ENCODE data around the gene RTCA.
A peak's percentile ranks its signal among the peaks of the same experiment; 100 is the strongest.

Gene RTCA

DNA sequence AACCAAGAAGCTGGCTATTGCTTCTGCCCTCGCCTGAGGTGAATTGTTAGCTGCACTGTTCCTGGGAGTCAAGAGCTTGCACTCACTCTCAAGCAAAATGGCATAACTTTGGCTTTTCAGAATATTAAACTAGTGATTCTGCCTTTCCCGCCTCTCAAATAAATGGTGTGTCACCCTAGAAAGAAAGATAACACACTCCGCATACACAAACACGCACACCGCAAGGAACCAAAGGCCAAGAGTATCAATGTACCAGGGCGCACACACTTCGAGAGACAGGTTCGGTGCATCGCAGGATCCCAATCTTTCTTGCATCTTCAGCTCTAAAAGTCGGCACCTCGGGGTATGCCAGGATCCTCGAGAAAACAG lies 470 bp upstream of the RTCA start:
- Histone ChIP-seq H3K27me3 (ENCODE audit: insufficient read depth, poor library complexity, severe bottlenecking) (no peaks in the 10 kb centered on the region), H3K4me3 (replicated peaks; ENCODE audit: insufficient read depth, low read length) (peak overlapping the region; percentile 94), H3K27ac (replicated peaks) (peak overlapping the region; percentile 96)
- no peak for TF ChIP-seq SPI1 (IDR thresholded peaks at IDR 0.05; ENCODE audit: borderline replicate concordance, low read depth)
- TF ChIP-seq, protein P1, sequence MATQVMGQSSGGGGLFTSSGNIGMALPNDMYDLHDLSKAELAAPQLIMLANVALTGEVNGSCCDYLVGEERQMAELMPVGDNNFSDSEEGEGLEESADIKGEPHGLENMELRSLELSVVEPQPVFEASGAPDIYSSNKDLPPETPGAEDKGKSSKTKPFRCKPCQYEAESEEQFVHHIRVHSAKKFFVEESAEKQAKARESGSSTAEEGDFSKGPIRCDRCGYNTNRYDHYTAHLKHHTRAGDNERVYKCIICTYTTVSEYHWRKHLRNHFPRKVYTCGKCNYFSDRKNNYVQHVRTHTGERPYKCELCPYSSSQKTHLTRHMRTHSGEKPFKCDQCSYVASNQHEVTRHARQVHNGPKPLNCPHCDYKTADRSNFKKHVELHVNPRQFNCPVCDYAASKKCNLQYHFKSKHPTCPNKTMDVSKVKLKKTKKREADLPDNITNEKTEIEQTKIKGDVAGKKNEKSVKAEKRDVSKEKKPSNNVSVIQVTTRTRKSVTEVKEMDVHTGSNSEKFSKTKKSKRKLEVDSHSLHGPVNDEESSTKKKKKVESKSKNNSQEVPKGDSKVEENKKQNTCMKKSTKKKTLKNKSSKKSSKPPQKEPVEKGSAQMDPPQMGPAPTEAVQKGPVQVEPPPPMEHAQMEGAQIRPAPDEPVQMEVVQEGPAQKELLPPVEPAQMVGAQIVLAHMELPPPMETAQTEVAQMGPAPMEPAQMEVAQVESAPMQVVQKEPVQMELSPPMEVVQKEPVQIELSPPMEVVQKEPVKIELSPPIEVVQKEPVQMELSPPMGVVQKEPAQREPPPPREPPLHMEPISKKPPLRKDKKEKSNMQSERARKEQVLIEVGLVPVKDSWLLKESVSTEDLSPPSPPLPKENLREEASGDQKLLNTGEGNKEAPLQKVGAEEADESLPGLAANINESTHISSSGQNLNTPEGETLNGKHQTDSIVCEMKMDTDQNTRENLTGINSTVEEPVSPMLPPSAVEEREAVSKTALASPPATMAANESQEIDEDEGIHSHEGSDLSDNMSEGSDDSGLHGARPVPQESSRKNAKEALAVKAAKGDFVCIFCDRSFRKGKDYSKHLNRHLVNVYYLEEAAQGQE (IDR thresholded peaks at IDR 0.05; ENCODE audit: insufficient replicate concordance, low read depth), result no peak
- TF ChIP-seq, protein P2, sequence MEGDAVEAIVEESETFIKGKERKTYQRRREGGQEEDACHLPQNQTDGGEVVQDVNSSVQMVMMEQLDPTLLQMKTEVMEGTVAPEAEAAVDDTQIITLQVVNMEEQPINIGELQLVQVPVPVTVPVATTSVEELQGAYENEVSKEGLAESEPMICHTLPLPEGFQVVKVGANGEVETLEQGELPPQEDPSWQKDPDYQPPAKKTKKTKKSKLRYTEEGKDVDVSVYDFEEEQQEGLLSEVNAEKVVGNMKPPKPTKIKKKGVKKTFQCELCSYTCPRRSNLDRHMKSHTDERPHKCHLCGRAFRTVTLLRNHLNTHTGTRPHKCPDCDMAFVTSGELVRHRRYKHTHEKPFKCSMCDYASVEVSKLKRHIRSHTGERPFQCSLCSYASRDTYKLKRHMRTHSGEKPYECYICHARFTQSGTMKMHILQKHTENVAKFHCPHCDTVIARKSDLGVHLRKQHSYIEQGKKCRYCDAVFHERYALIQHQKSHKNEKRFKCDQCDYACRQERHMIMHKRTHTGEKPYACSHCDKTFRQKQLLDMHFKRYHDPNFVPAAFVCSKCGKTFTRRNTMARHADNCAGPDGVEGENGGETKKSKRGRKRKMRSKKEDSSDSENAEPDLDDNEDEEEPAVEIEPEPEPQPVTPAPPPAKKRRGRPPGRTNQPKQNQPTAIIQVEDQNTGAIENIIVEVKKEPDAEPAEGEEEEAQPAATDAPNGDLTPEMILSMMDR (IDR thresholded peaks at IDR 0.05; ENCODE audit: insufficient read depth, low read length), result no peak
- TF ChIP-seq GABPA (IDR thresholded peaks at IDR 0.05; ENCODE audit: low read depth), result no peak
- no peak for TF ChIP-seq POLR2AphosphoS5 (IDR thresholded peaks at IDR 0.05; ENCODE audit: low read depth)
- peak in 1 of 2 experiments; percentile 18 for DNase-seq (ENCODE audit: low read depth in 1 of 2, low spot score in 1 of 2)

DNA sequence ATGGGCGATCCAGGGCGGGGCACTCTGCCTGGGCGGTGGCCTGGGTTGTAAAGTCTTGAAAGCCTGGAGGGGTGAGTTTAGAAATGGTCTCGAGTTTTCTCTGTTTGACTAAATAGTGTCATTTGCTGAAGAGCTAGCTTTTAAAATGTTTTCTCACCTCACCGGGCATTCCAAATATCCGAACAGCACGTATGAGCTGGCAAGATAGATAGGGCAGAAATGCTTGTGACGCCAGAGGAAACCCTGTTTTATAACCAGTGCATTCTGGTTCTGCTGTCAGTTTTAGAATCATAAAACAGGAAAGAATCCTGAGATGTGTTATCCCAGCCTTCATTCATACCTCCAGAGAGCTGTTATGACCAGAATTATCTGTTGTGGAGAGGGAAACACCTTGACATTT lies 725 bp downstream of the RTCA start:
- Histone ChIP-seq H3K4me3 (replicated peaks; ENCODE audit: insufficient read depth, low read length) (peak overlapping the region; percentile 94), H3K27me3 (ENCODE audit: insufficient read depth, poor library complexity, severe bottlenecking) (no peaks in the 10 kb centered on the region), H3K27ac (replicated peaks) (peak overlapping the region; percentile 96)
- DNase-seq (ENCODE audit: low read depth in 1 of 2, low spot score in 1 of 2), result no peak
- TF ChIP-seq, protein P2 (IDR thresholded peaks at IDR 0.05; ENCODE audit: insufficient read depth, low read length), result no peak
- no peak for TF ChIP-seq SPI1 (IDR thresholded peaks at IDR 0.05; ENCODE audit: borderline replicate concordance, low read depth)
- TF ChIP-seq, protein P1 (IDR thresholded peaks at IDR 0.05; ENCODE audit: insufficient replicate concordance, low read depth), result no peak
- no peak for TF ChIP-seq POLR2AphosphoS5 (IDR thresholded peaks at IDR 0.05; ENCODE audit: low read depth)
- no peak for TF ChIP-seq GABPA (IDR thresholded peaks at IDR 0.05; ENCODE audit: low read depth)

DNA sequence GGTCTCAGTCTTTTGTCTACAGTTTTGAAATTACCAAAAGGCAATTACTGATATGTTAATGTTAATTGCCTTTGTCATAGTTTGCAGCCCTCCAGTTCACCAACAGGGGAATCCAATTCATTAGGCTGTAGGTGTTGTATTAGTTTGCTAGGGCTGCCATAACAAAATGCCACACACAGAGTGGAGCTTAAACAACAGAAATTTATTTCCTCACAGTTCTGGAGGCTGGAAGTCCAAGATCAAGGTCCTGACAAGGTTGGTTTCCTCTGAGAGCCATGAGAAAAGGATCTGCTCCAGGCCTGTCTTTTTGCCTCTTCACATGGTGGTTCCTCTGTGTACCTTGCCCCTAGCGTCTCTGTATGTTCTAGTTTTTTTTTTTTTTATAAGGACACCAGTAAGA lies 1.3 kb downstream of the RTCA start:
- Histone ChIP-seq H3K4me3 (replicated peaks; ENCODE audit: insufficient read depth, low read length) (peak overlapping the region; percentile 94), H3K27me3 (ENCODE audit: insufficient read depth, poor library complexity, severe bottlenecking) (no peaks in the 10 kb centered on the region), H3K27ac (replicated peaks) (peak overlapping the region; percentile 96)
- TF ChIP-seq, protein P2 (IDR thresholded peaks at IDR 0.05; ENCODE audit: insufficient read depth, low read length), result no peak
- no peak for TF ChIP-seq POLR2AphosphoS5 (IDR thresholded peaks at IDR 0.05; ENCODE audit: low read depth)
- no peak for DNase-seq (ENCODE audit: low read depth in 1 of 2, low spot score in 1 of 2)

DNA sequence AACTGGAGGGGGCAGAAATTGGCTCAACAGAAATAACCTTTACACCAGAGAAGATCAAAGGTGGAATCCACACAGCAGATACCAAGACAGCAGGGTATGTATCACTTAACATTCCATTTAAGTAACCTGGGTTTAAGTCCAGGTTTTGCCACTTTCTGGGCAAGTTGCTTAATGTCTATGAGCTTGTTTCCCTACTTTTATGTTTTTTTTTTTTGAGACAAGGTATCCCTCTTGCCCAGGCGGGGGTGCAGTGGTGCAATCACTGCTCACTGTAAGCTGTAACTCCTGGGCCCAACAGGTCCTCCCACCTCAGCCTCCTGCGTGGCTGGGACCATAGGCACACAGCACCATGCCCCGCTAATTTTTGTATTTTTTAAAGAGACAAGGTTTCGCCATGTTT lies 2.2 kb downstream of the RTCA start:
- no peak overlapping the region for H3K4me3 ChIP-seq (replicated peaks; ENCODE audit: insufficient read depth, low read length)
- H3K27ac ChIP-seq (replicated peaks), result no peak overlapping the region
- H3K27me3 ChIP-seq (ENCODE audit: insufficient read depth, poor library complexity, severe bottlenecking), result no peaks in the 10 kb centered on the region
- TF ChIP-seq POLR2AphosphoS5 (IDR thresholded peaks at IDR 0.05; ENCODE audit: low read depth), result no peak
- TF ChIP-seq SPI1 (IDR thresholded peaks at IDR 0.05; ENCODE audit: borderline replicate concordance, low read depth), result no peak
- no peak for DNase-seq (ENCODE audit: low read depth in 1 of 2, low spot score in 1 of 2)

All from HL-60 (cell line).